ENCODE results near the gene RUVBL2.

DNA sequence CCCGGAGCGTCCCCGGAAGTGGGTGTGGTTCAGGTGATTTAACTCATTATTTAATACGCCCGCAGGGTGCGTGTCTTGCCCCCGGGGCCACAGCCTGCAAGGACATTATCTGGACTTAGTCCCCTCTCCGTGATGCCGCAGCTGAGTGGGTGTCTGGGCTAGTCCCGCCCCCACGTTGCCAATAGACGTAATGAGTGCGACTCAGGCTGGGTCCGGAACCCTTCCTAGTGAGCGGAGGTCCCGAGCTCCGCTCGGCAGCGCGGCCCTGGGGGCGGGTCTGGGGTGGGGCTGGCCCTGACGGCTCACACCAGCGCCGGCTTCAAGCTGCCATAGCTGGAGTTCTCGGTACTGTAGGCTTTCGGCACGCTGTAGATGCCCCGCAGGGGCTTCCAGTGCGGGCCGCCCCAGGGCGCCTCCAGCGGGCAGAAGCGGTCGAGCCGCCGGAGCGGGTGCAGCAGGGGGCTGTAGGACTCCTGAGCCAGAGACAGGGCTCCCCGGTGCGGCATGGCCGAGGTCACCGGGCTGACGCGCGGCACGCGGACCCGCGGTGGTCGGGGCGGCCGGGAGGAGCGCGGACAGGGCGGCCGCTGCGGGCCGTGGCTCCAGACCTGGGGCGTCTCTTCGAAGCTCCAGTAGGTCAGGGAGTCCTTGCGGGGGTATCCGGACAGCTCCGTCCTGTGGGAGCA lies 24.1 kb downstream of the RUVBL2 start:
- TF ChIP-seq CTCF (IDR thresholded peaks at IDR 0.05; ENCODE audit: insufficient read depth, low read length) = peak; percentile 35
- TF ChIP-seq POLR2AphosphoS5 (IDR thresholded peaks at IDR 0.05; ENCODE audit: low read depth) = no peak; the same call in 1 of the 2 replicates
- TF ChIP-seq, protein P1, sequence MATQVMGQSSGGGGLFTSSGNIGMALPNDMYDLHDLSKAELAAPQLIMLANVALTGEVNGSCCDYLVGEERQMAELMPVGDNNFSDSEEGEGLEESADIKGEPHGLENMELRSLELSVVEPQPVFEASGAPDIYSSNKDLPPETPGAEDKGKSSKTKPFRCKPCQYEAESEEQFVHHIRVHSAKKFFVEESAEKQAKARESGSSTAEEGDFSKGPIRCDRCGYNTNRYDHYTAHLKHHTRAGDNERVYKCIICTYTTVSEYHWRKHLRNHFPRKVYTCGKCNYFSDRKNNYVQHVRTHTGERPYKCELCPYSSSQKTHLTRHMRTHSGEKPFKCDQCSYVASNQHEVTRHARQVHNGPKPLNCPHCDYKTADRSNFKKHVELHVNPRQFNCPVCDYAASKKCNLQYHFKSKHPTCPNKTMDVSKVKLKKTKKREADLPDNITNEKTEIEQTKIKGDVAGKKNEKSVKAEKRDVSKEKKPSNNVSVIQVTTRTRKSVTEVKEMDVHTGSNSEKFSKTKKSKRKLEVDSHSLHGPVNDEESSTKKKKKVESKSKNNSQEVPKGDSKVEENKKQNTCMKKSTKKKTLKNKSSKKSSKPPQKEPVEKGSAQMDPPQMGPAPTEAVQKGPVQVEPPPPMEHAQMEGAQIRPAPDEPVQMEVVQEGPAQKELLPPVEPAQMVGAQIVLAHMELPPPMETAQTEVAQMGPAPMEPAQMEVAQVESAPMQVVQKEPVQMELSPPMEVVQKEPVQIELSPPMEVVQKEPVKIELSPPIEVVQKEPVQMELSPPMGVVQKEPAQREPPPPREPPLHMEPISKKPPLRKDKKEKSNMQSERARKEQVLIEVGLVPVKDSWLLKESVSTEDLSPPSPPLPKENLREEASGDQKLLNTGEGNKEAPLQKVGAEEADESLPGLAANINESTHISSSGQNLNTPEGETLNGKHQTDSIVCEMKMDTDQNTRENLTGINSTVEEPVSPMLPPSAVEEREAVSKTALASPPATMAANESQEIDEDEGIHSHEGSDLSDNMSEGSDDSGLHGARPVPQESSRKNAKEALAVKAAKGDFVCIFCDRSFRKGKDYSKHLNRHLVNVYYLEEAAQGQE (IDR thresholded peaks at IDR 0.05; ENCODE audit: insufficient replicate concordance, low read depth) = no peak
- TF ChIP-seq GABPA (IDR thresholded peaks at IDR 0.05; ENCODE audit: low read depth) = no peak
